Retinal pigment epithelial cell (primary cell): ENCODE results near the gene TMPRSS3.

ENCODE experiments used
- DNase-seq: peaks from one replicate; pipeline ENCODE4 v3.0.0-alpha.2; 2010; ENCODE audit warnings: low read depth
- H3K4me3 ChIP-seq: 2 replicates; pipeline ENCODE4 v1.5.1; 2011; ENCODE audit warnings: mild to moderate bottlenecking, low read length, control low read depth, moderate library complexity
- TF ChIP-seq, protein P1 (sequence below): conservative IDR thresholded peaks from 2 replicates; pipeline ENCODE4 v1.5.1; 2011; ENCODE audit warnings: low read depth, low read length, control low read depth, inconsistent platforms

Gene TMPRSS3

GRCh38 chr21:42435401-42435800, 39.5 kb upstream of the TMPRSS3 start:
- no peak for DNase-seq
- H3K4me3 ChIP-seq: no peak overlapping the region
- TF ChIP-seq, protein P1, sequence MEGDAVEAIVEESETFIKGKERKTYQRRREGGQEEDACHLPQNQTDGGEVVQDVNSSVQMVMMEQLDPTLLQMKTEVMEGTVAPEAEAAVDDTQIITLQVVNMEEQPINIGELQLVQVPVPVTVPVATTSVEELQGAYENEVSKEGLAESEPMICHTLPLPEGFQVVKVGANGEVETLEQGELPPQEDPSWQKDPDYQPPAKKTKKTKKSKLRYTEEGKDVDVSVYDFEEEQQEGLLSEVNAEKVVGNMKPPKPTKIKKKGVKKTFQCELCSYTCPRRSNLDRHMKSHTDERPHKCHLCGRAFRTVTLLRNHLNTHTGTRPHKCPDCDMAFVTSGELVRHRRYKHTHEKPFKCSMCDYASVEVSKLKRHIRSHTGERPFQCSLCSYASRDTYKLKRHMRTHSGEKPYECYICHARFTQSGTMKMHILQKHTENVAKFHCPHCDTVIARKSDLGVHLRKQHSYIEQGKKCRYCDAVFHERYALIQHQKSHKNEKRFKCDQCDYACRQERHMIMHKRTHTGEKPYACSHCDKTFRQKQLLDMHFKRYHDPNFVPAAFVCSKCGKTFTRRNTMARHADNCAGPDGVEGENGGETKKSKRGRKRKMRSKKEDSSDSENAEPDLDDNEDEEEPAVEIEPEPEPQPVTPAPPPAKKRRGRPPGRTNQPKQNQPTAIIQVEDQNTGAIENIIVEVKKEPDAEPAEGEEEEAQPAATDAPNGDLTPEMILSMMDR: no peak

DNA sequence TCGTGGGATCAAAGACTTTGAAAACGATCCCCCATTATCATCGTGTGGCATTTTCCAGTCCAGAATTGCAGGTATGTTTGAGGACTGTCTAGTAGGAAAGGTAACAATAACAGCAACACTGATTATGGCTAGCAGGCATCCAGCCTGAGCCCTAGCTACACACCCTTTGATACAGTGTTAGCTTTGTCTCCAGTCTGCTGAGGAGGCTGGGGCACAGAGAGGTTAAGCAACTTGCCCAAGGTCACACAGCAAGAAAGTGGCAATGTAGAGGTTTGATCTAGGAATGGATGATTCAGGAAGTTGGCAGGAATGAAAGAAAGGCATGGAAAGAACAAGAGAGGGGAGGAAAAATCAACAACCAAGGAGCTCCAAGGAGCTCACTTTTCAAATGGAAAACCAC, 39.0 kb upstream of the TMPRSS3 start:
- TF ChIP-seq, protein P1: no peak
- DNase-seq: no peak
- H3K4me3 ChIP-seq: no peak overlapping the region

DNA sequence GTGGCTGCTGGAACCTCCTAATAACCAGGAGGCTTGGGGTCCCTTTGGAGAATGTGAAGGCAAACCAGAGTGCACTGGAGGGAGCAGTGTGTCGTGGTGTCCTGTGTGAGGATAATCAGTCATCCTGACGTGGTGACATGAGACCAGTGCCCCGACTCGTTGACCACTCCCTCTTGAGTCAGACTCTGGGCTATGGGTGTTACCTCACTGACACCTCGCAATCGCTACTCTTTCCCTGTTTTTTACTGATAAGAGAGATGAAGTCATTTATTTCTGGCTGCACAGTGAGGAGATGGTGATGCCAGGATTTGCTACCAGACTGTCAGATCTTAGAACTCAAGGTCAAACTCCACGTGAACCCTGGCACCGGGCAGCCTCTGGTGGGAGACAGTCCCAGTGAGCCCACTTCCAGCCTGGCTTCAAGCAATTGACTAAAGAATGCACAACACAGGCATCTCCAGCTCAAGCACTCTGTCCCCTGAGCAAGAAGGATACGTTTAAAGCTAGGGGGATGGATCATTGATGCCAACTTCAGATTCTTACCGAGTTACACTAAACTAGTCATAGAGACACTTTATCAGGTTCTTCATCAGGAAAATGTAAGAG, 38.2 kb upstream of the TMPRSS3 start:
- TF ChIP-seq, protein P1: no peak
- H3K4me3 ChIP-seq: no peak overlapping the region
- no peak for DNase-seq

DNA sequence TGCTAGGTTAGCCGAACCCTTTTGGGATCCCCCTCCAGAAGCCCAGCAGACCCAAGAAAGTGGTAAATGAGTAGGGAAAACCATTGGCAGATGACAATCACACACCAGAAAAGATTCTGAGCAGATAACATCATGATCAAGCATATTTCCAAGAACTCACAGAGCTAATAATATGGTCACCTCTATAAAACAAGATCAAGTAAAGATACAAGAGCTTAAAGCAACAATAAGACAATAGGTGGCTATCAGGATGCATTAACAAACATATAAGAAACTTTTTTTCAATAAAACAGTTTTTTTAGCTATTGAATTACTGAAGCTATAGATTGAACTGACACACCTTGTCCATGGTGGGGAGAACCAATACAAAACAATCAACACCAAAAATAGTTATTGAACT, 36.8 kb upstream of the TMPRSS3 start:
- TF ChIP-seq, protein P1: no peak
- DNase-seq: no peak
- no peak overlapping the region for H3K4me3 ChIP-seq

GRCh38 chr21:42431196-42431595, 35.3 kb upstream of the TMPRSS3 start:
- DNase-seq: no peak
- no peak overlapping the region for H3K4me3 ChIP-seq
- TF ChIP-seq, protein P1: no peak

DNA sequence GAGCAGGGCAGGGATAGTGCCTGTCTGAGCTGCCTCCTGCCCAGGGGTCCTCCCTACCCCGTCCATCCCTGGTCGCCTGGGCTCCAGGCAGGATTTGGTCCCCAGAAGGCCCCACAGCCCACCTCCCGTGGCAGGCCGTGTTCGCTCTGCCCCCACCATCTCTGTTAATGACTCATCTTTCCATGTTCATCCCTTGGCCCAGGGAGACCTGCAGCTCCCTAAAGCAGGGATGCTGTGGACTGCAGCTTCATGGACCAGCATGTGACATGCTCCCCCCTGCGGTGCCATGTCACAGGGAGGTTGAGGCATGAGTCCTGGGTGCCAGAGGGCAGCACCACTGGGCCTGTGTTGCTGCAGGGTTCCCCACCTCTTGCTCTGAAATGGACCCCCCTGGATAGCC, 34.7 kb upstream of the TMPRSS3 start:
- no peak for DNase-seq
- H3K4me3 ChIP-seq: no peak overlapping the region
- TF ChIP-seq, protein P1: no peak

DNA sequence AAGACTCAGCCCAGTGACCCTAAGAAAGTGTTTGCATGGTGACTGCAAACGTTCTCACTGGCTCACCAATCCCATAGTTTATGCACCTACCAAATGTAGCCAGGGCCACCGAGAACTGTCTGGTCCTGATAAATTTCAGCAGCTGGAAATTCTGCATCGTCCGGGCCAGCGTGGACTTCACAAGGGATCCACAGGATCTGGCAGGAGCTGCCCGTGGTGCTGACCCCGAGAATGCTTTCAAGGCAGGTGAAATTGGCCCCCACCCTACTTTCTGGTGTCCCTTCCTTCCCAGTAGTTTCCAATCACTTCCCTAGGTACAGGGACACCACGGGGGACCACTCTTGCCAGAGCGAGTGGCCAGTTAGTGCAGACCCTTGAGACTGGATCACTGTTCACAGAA, 34.0 kb upstream of the TMPRSS3 start:
- TF ChIP-seq, protein P1: no peak
- no peak overlapping the region for H3K4me3 ChIP-seq
- DNase-seq: no peak
